ENCODE results near the gene KLRC4.
"Not testable (repeated sequence)": the region's sequence is repeated elsewhere in the genome, so short reads cannot be mapped to it uniquely, and the experiment has no call there.

- TF ChIP-seq POLR2A, CTCF (IDR thresholded peaks at IDR 0.05): not testable (repeated sequence)
Observed at GRCh38 chr12:10390991-10391390, 18.6 kb downstream of the KLRC4 start.
